HCT116 (cell line): Measurements from ENCODE around the gene SOCS7. TPM values are rescaled to one million over a fixed set of nuclear protein-coding genes. Genes with fewer than 3 reads are reported as not detected.

Experiments used
- ATAC-seq: fragments of 200-7000 bp; cut with Tn5 transposase; 2 replicates; pipeline ENCODE4 v1.9.1; 2020; ENCODE audit warnings: mild to moderate bottlenecking, moderate library complexity
- BruUV-seq: library from RNA; stranded (reverse); fragments of 400-500 nt; replicated peaks from 2 replicates; lab custom pipeline; 2021; lab: Mats Ljungman, UMichigan
- CTCF ChIA-PET: fragments of 300-600 bp; sonication (Branson Sonifier 250); formaldehyde crosslinking; loops from one replicate; lab custom pipeline; 2021; ENCODE audit warnings: antibody characterized with exemption; lab: Charles Lee
- POLR2A ChIA-PET: fragments of 300-600, 350-600 bp; sonication (Branson Sonifier 250); formaldehyde crosslinking; loops from one replicate; lab custom pipeline; 2021; ENCODE audit warnings: antibody characterized with exemption; lab: Charles Lee
- RAD21 ChIA-PET, 2 experiments: fragments of 300-600 bp; sonication (Branson Sonifier 250); formaldehyde crosslinking; loops; one replicate each; lab custom pipeline; 2023; ENCODE audit warnings: low total read pairs in 2 of 2; ENCODE audit not compliant: uncharacterized antibody in 2 of 2, unreplicated experiment in 2 of 2, low non-redundant PET in 1 of 2; lab: Charles Lee
- DNase-seq: peaks from one replicate; pipeline ENCODE4 v3.0.0-alpha.2; 2010; ENCODE audit warnings: low read depth, low spot score
- H2AFZ ChIP-seq: fragments of 200-600 bp; shearing (Covaris generic), sonication (generic); 2 replicates; pipeline ENCODE4 v1.6.1; 2017; ENCODE audit warnings: low read depth, mixed run types, mixed read lengths, antibody characterized with exemption, low read length; ENCODE audit not compliant: poor library complexity, severe bottlenecking
- H3K27ac ChIP-seq: 2 replicates; pipeline ENCODE4 v1.5.1; 2012; ENCODE audit warnings: low read depth, low read length
- H3K27me3 ChIP-seq: fragments of 200-600 bp; sonication (generic); 2 replicates; pipeline ENCODE4 v1.6.1; 2016; ENCODE audit warnings: mixed run types, low read length, mixed read lengths; ENCODE audit not compliant: insufficient read depth
- H3K36me3 ChIP-seq, 2 experiments: fragments of 200-500 bp in 1 of 2; fragments of 200-600 bp in 1 of 2; sonication (Bioruptor generic) in 1 of 2; sonication (generic) in 1 of 2; 2 replicates each; pipeline versions ENCODE4 v1.5.1 to v1.6.1; 2014 to 2016; ENCODE audit warnings: low read length in 2 of 2, inconsistent platforms in 1 of 2, mixed read lengths in 1 of 2, mixed run types in 1 of 2; ENCODE audit not compliant: insufficient read depth in 2 of 2, control insufficient read depth in 1 of 2
- H3K4me1 ChIP-seq, 2 experiments: fragments of 200-600 bp in 1 of 2; sonication (generic) in 1 of 2; 2 replicates each; pipeline versions ENCODE4 v1.5.1 to v1.6.1; 2012 to 2017; ENCODE audit warnings: low read length in 2 of 2, inconsistent platforms in 1 of 2, mild to moderate bottlenecking in 1 of 2, mixed read lengths in 1 of 2, mixed run types in 1 of 2, moderate library complexity in 1 of 2; ENCODE audit not compliant: insufficient read depth in 2 of 2, control insufficient read depth in 1 of 2
- H3K4me2 ChIP-seq: fragments of 200-600 bp; sonication (generic); 2 replicates; pipeline ENCODE4 v1.6.1; 2017; ENCODE audit warnings: mixed run types, low read length, mixed read lengths
- H3K4me3 ChIP-seq, 2 experiments: fragments of 200-600 bp in 1 of 2; sonication (generic) in 1 of 2; replicated peaks in 1 of 2; 2 replicates each; pipeline ENCODE4 v1.5.1; 2011 to 2016; ENCODE audit warnings: low read length in 2 of 2, control low read depth in 1 of 2, low read depth in 1 of 2, mild to moderate bottlenecking in 1 of 2, mixed read lengths in 1 of 2, mixed run types in 1 of 2
- H3K79me2 ChIP-seq: fragments of 200-600 bp; sonication (generic); 2 replicates; pipeline ENCODE4 v1.6.1; 2017; ENCODE audit warnings: mild to moderate bottlenecking, mixed run types, low read length, moderate library complexity, mixed read lengths; ENCODE audit not compliant: insufficient read depth
- H3K9ac ChIP-seq: fragments of 200-600 bp; sonication (generic); 2 replicates; pipeline ENCODE4 v1.6.1; 2016; ENCODE audit warnings: low read length, mixed read lengths
- H3K9me2 ChIP-seq: fragments of 200-600 bp; sonication (generic), shearing (Covaris generic); 2 replicates; pipeline ENCODE4 v1.6.1; 2017; ENCODE audit warnings: mixed run types, mild to moderate bottlenecking, moderate library complexity; ENCODE audit not compliant: insufficient read depth
- H3K9me3 ChIP-seq, 2 experiments: fragments of 200-500 bp in 1 of 2; fragments of 200-600 bp in 1 of 2; sonication (Bioruptor generic) in 1 of 2; sonication (generic) in 1 of 2; 2 replicates each; pipeline ENCODE4 v1.6.1; 2014 to 2017; ENCODE audit warnings: low read length in 2 of 2, mixed read lengths in 2 of 2, inconsistent platforms in 1 of 2, low read depth in 1 of 2, mild to moderate bottlenecking in 1 of 2, mixed run types in 1 of 2, moderate library complexity in 1 of 2; ENCODE audit not compliant: control insufficient read depth in 1 of 2, insufficient read depth in 1 of 2
- H4K20me1 ChIP-seq: fragments of 200-600 bp; sonication (generic), shearing (Covaris generic); 2 replicates; pipeline ENCODE4 v1.6.1; 2017; ENCODE audit warnings: mixed run types, mild to moderate bottlenecking, moderate library complexity; ENCODE audit not compliant: insufficient read depth
- CEBPB ChIP-seq: IDR thresholded peaks from 2 replicates; pipeline ENCODE4 v1.6.1; 2012; ENCODE audit warnings: low read depth
- CTCF ChIP-seq, 3 experiments: fragments of 200-600 bp in 1 of 3; sonication (generic) in 1 of 3; IDR thresholded peaks in 2 of 3; conservative IDR thresholded peaks in 1 of 3; 2 replicates each; pipeline ENCODE4 v1.5.1; 2012 to 2017; ENCODE audit warnings: low read depth in 2 of 3, low read length in 2 of 3, antibody characterized with exemption in 1 of 3, borderline replicate concordance in 1 of 3, control low read depth in 1 of 3, mild to moderate bottlenecking in 1 of 3, mixed read lengths in 1 of 3, mixed run types in 1 of 3, moderate library complexity in 1 of 3; ENCODE audit not compliant: insufficient read depth in 1 of 3
- EGR1 ChIP-seq: IDR thresholded peaks from 2 replicates; pipeline ENCODE4 v1.6.1; 2012; ENCODE audit warnings: low read depth
- ELF1 ChIP-seq: IDR thresholded peaks from 2 replicates; pipeline ENCODE4 v1.6.1; 2012; ENCODE audit warnings: low read depth, borderline replicate concordance
- EZH2 ChIP-seq: fragments of 200-600 bp; sonication (generic); IDR thresholded peaks from 2 replicates; pipeline ENCODE4 v1.6.1; 2017; ENCODE audit warnings: antibody characterized with exemption, mixed run types
- RAD21 ChIP-seq: IDR thresholded peaks from 2 replicates; pipeline ENCODE4 v1.6.1; 2012; ENCODE audit warnings: low read depth, mild to moderate bottlenecking
- YY1 ChIP-seq: IDR thresholded peaks from 2 replicates; pipeline ENCODE4 v1.6.1; 2011; ENCODE audit warnings: low read length, low read depth, moderate library complexity, mild to moderate bottlenecking; ENCODE audit not compliant: insufficient replicate concordance; ENCODE audit errors: extremely low read depth
- ZBTB33 ChIP-seq: IDR thresholded peaks from 2 replicates; pipeline ENCODE4 v1.6.1; 2011; ENCODE audit warnings: mild to moderate bottlenecking, low read length, moderate library complexity; ENCODE audit not compliant: insufficient replicate concordance; ENCODE audit errors: extremely low read depth
- ZNF274 ChIP-seq: fragments of 200-500 bp; sonication (Bioruptor generic); IDR thresholded peaks from 2 replicates; pipeline ENCODE4 v1.6.1; 2014; ENCODE audit warnings: mild to moderate bottlenecking, low read depth, low read length, inconsistent platforms
- intact Hi-C: fragments of 100-400 bp; cut with micrococcal nuclease; formaldehyde crosslinking; loops from 2 replicates; pipeline ENCODE4 v1.10.0; 2022
- total RNA-seq: library from RNA; stranded (reverse); gene quantifications from one replicate; pipeline ENCODE4 v1.2.1, GENCODE V29; 2021; ENCODE audit not compliant: unreplicated experiment

SOCS7 gene
- total RNA-seq, 1 experiment from 2014 or later = 49.9 TPM

- Histone ChIP-seq H2AFZ (no peak overlapping the region), H3K27me3 (no peaks in the 10 kb centered on the region), H3K9me3 (no peaks in the 10 kb centered on the region), H4K20me1 (no peaks in the 10 kb centered on the region), H3K27ac (no peak overlapping the region), H3K4me3 (no peak overlapping the region), H3K4me2 (no peak overlapping the region), H3K79me2 (no peaks in the 10 kb centered on the region)
- intact Hi-C loops = no loop called here
- ATAC-seq = no peak
- ChIA-PET RAD21 (no interaction called here), POLR2A (interaction anchor here (0.7 kb wide), 1 partner anchor 70 kb away, joined by 3 read pairs; no protein-coding TSS in a partner anchor)
- DNase-seq = no peak
- TF ChIP-seq ZNF274 (no peak), ZBTB33 (no peak), CTCF (IDR thresholded peaks at IDR 0.05 in 2 of 3, conservative IDR thresholded peaks at IDR 0.05 in 1 of 3; ENCODE audit: borderline replicate concordance in 1 of 3, insufficient read depth in 1 of 3, low read depth in 2 of 3, low read length in 2 of 3) (no peak), RAD21 (no peak), YY1 (no peak), EZH2 (no peak), EGR1 (no peak), ELF1 (no peak), CEBPB (no peak)
- TF ChIP-seq, all 23 proteins: peak for 0
- no peaks in the 10 kb centered on the region for H3K9me2 ChIP-seq
- BruUV-seq = no TSS peak
- no peaks in the 10 kb centered on the region for H3K36me3 ChIP-seq
- CTCF ChIA-PET = no interaction called here
- peaks cover 22 to 44% of the 10 kb centered on the region in 2 experiments for H3K4me1 ChIP-seq
- H3K9ac ChIP-seq = no peak overlapping the region
These were observed 74.1 kb downstream of the SOCS7 start for GRCh38 chr17:38425744-38426143.
